ENCODE results near the gene RPS6KA2. TPM values are rescaled to one million over a fixed set of nuclear protein-coding genes. Genes with fewer than 3 reads are reported as not detected.
A peak's percentile ranks its signal among the peaks of the same experiment; 100 is the strongest.

RPS6KA2 gene
- total RNA-seq, 2 experiments from 2014 or later, result 18.9 to 19.1 TPM

GRCh38 chr6:166498228-166498627 is 128.8 kb downstream of the RPS6KA2 start:
- H3K36me3 Mint-ChIP-seq (ENCODE audit: low read depth), result peaks cover 1% of the 10 kb centered on the region
- H3K27me3 Mint-ChIP-seq (ENCODE audit: low read depth), result no peaks in the 10 kb centered on the region
- H3K27ac Mint-ChIP-seq, result no peak overlapping the region
- no peak overlapping the region for H3K4me3 Mint-ChIP-seq
- intact Hi-C loops (cut with micrococcal nuclease), result no loop called here
- CTCF ChIA-PET, result no interaction called here
- no peak for DNase-seq
- H3K9me3 Mint-ChIP-seq, result no peaks in the 10 kb centered on the region
- H3K4me1 Mint-ChIP-seq (ENCODE audit: low read depth), result peaks cover 18% of the 10 kb centered on the region

- DNase-seq, result no peak
- Mint-ChIP-seq H3K27ac (no peak overlapping the region), H3K36me3 (ENCODE audit: low read depth) (peaks cover 1% of the 10 kb centered on the region), H3K4me3 (no peak overlapping the region), H3K27me3 (ENCODE audit: low read depth) (no peaks in the 10 kb centered on the region), H3K9me3 (no peaks in the 10 kb centered on the region), H3K4me1 (ENCODE audit: low read depth) (peaks cover 18% of the 10 kb centered on the region)
- intact Hi-C loops (cut with micrococcal nuclease), result no loop called here
- CTCF ChIA-PET, result no interaction called here
Observed at GRCh38 chr6:166497087-166497899, 129.8 kb downstream of the RPS6KA2 start.

GRCh38 chr6:166496460-166496859 is 130.6 kb downstream of the RPS6KA2 start:
- Mint-ChIP-seq H3K27me3 (ENCODE audit: low read depth) (no peaks in the 10 kb centered on the region), H3K36me3 (ENCODE audit: low read depth) (peaks cover 1% of the 10 kb centered on the region), H3K4me3 (no peak overlapping the region), H3K9me3 (no peaks in the 10 kb centered on the region), H3K4me1 (ENCODE audit: low read depth) (peaks cover 18% of the 10 kb centered on the region), H3K27ac (no peak overlapping the region)
- intact Hi-C loops (cut with micrococcal nuclease), result no loop called here
- CTCF ChIA-PET, result no interaction called here
- DNase-seq, result no peak

GRCh38 chr6:166495487-166496314 is 131.3 kb downstream of the RPS6KA2 start:
- Mint-ChIP-seq H3K27me3 (ENCODE audit: low read depth) (no peaks in the 10 kb centered on the region), H3K9me3 (no peaks in the 10 kb centered on the region), H3K4me3 (no peak overlapping the region), H3K4me1 (ENCODE audit: low read depth) (peaks cover 18% of the 10 kb centered on the region), H3K27ac (no peak overlapping the region), H3K36me3 (ENCODE audit: low read depth) (peaks cover 1% of the 10 kb centered on the region)
- CTCF ChIA-PET, result no interaction called here
- intact Hi-C loops (cut with micrococcal nuclease), result no loop called here
- no peak for DNase-seq

- Mint-ChIP-seq H3K9me3 (no peaks in the 10 kb centered on the region), H3K4me1 (ENCODE audit: low read depth) (peaks cover 16% of the 10 kb centered on the region), H3K27me3 (ENCODE audit: low read depth) (no peaks in the 10 kb centered on the region), H3K4me3 (no peak overlapping the region), H3K27ac (no peak overlapping the region), H3K36me3 (ENCODE audit: low read depth) (peaks cover 1% of the 10 kb centered on the region)
- DNase-seq, result peak; percentile 28
- CTCF ChIA-PET, result no interaction called here
- intact Hi-C loops (cut with micrococcal nuclease), result no loop called here
Observed at GRCh38 chr6:166494757-166495486, 132.1 kb downstream of the RPS6KA2 start.

- H3K4me3 Mint-ChIP-seq, result no peak overlapping the region
- DNase-seq, result no peak
- H3K36me3 Mint-ChIP-seq (ENCODE audit: low read depth), result peaks cover 4% of the 10 kb centered on the region
- H3K27me3 Mint-ChIP-seq (ENCODE audit: low read depth), result no peaks in the 10 kb centered on the region
- peaks cover 8% of the 10 kb centered on the region for H3K4me1 Mint-ChIP-seq (ENCODE audit: low read depth)
- no peak overlapping the region for H3K27ac Mint-ChIP-seq
- H3K9me3 Mint-ChIP-seq, result no peaks in the 10 kb centered on the region
- CTCF ChIA-PET, result no interaction called here
- intact Hi-C loops (cut with micrococcal nuclease), result no loop called here
Observed at GRCh38 chr6:166494101-166494441, 133.0 kb downstream of the RPS6KA2 start.

- Mint-ChIP-seq H3K4me3 (no peak overlapping the region), H3K4me1 (ENCODE audit: low read depth) (peaks cover 8% of the 10 kb centered on the region), H3K27me3 (ENCODE audit: low read depth) (no peaks in the 10 kb centered on the region), H3K27ac (no peak overlapping the region), H3K9me3 (no peaks in the 10 kb centered on the region), H3K36me3 (ENCODE audit: low read depth) (peaks cover 4% of the 10 kb centered on the region)
- CTCF ChIA-PET, result no interaction called here
- intact Hi-C loops (cut with micrococcal nuclease), result no loop called here
- DNase-seq, result no peak
Observed at GRCh38 chr6:166493427-166494100, 133.5 kb downstream of the RPS6KA2 start.

GRCh38 chr6:166492092-166492741 is 134.8 kb downstream of the RPS6KA2 start:
- Mint-ChIP-seq H3K9me3 (no peaks in the 10 kb centered on the region), H3K36me3 (ENCODE audit: low read depth) (peaks cover 13% of the 10 kb centered on the region), H3K4me3 (no peak overlapping the region), H3K27ac (no peak overlapping the region), H3K4me1 (ENCODE audit: low read depth) (peaks cover 21% of the 10 kb centered on the region), H3K27me3 (ENCODE audit: low read depth) (no peaks in the 10 kb centered on the region)
- DNase-seq, result no peak
- CTCF ChIA-PET, result no interaction called here
- intact Hi-C loops (cut with micrococcal nuclease), result no loop called here

- H3K27me3 Mint-ChIP-seq (ENCODE audit: low read depth), result no peaks in the 10 kb centered on the region
- CTCF ChIA-PET, result no interaction called here
- DNase-seq, result no peak
- H3K9me3 Mint-ChIP-seq, result no peaks in the 10 kb centered on the region
- H3K36me3 Mint-ChIP-seq (ENCODE audit: low read depth), result peaks cover 14% of the 10 kb centered on the region
- H3K27ac Mint-ChIP-seq, result no peak overlapping the region
- peaks cover 25% of the 10 kb centered on the region for H3K4me1 Mint-ChIP-seq (ENCODE audit: low read depth)
- intact Hi-C loops (cut with micrococcal nuclease), result no loop called here
- no peak overlapping the region for H3K4me3 Mint-ChIP-seq
Observed at GRCh38 chr6:166490671-166491500, 136.2 kb downstream of the RPS6KA2 start.

GRCh38 chr6:166489301-166490155 is 137.5 kb downstream of the RPS6KA2 start:
- H3K4me1 Mint-ChIP-seq (ENCODE audit: low read depth), result peaks cover 20% of the 10 kb centered on the region
- DNase-seq, result no peak
- intact Hi-C loops (cut with micrococcal nuclease), result loop anchor here (5.0 kb wide), 2 partner anchors 98 to 463 kb away; partner anchors contain the start of gene RAMACL
- H3K27ac Mint-ChIP-seq, result peak overlapping the region; percentile 41
- H3K27me3 Mint-ChIP-seq (ENCODE audit: low read depth), result no peaks in the 10 kb centered on the region
- H3K9me3 Mint-ChIP-seq, result no peaks in the 10 kb centered on the region
- no peak overlapping the region for H3K4me3 Mint-ChIP-seq
- H3K36me3 Mint-ChIP-seq (ENCODE audit: low read depth), result peaks cover 14% of the 10 kb centered on the region
- CTCF ChIA-PET, result interaction anchor here (1.0 kb wide), 1 partner anchor 32 kb away, joined by 3 read pairs; no protein-coding TSS in a partner anchor

Measured in activated naive CD4-positive, alpha-beta T cell treated with anti-CD3 and anti-CD28 coated beads for 36 hours (primary cell).